NCI-H2081 treated with DMSO at 0.1 percent for 48 hours (cell line): Measurements from ENCODE around the gene PAPOLB.
"Not testable (repeated sequence)": the region's sequence is repeated elsewhere in the genome, so short reads cannot be mapped to it uniquely, and the experiment has no call there.

Source experiments
- DNase-seq: peaks from one replicate; lab custom pipeline; 2025; lab: John Stamatoyannopoulos, UW

PAPOLB gene

DNA sequence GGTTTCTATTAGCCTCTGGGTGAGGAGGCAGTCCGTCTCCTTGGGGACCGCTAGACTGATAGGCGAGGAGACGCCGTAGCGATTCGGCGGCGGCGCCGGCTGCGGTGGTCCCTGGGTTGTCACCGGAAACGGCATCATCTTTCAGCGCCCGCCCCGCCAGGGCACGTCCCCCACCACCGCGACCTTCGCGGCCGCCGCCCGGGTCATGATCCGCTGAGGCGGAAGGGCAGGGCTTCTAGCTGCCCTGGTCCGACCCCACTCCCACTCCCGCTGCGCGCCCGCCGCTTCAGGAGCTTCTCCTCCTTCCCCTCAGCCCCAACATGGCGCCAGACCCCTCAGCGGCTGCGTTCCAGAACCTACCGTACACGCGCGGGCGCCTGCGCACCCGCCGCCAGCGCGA, at the start of gene PAPOLB:
TSS of gene PAPOLB (minus strand) at position 358 of the 400 bp plus-strand sequence. CDS start at position 138, 220 bp downstream.
- no peak for DNase-seq

DNA sequence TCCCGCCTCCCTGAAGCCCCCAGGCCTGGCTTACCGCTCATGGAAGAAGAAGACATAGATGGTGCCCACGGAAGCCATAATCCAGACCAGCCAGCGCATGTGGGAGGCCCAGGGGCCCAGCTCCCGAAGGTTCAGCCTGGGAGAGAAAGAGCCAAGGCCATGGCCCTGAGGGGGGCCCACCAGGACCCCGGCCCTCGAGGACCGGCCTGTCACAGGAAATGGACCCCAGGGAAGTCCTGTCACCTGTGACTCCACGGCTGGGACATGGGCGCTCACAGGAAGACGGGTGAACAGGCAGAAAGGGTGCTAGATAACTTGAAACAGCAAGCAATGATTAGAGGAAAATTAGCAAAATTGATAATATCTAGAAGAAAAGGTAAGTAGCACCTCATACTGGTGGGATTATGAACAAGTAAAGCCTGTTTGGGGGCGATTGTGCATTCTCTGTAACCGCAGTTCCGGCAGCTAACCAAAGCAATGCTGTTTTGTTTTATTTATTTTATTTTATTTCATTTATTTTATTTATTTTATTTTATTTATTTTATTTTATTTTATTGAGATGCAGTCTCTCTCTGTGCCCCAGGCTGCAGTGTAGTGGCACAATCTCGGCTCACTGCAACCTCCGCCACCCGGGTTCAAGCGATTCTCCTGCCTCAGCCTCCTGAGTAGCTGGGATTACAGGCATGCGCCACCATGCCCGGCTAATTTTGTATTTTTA, 49.4 kb upstream of the PAPOLB start:
- DNase-seq: no peak

DNA sequence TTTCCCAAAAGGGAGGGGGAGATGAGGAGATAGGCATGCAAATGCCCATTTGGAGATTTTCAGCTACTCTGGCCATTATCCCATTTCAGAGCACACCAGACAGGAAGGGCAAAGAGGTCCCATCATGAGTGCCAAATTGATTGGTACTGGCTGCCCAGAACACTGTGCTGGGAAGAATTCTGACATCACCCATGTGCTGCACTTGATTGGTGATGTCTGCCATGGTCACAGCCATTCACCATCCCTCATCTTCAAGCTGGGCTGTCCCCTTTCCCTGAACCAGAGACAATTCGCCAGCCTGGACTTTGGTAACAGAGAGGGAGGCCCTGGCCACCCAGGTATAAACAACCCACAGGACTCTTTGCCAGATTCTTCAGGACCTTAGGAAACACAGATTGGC, 44.9 kb upstream of the PAPOLB start:
- DNase-seq: no peak

DNA sequence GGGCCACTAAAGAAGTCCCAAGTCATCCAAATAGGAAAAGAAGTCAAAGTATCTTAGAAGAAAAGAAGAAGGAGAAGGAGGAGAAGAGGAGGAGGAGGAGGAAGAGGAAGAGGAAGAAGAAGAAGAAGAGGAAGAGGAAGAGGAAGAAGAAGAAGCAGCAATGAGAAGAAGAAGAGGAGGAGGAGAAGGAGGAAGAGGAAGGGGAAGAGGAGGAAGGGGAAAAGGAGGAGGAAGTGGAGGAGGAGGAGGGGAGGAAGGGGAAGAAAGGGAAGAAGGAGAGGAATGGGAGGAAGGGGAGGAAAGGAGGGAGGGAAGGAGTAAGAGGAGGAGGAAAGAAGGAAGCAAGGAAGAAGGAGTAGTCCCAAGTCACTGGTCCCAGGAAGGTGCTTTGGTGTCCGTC, 43.3 kb upstream of the PAPOLB start:
- DNase-seq: no peak

DNA sequence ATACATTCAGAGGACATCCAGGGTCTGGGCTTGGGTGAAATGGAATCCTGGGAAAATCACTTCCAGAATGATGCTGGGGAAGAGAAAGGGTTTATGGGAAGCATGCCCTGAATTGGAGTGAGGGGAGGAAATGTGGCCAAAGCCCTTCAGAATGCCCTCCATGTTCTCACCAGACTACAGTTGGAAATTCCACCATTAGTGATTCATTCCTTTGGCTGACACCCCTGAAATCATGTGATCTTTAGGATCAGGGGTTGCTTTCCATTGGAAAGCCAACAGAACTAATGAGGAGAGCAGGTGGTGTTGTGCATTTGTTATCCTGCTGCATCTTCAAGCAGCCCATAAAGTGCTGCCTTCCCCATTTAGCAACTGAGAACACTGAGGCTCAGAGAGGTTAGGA, 42.5 kb upstream of the PAPOLB start:
- DNase-seq: no peak

DNA sequence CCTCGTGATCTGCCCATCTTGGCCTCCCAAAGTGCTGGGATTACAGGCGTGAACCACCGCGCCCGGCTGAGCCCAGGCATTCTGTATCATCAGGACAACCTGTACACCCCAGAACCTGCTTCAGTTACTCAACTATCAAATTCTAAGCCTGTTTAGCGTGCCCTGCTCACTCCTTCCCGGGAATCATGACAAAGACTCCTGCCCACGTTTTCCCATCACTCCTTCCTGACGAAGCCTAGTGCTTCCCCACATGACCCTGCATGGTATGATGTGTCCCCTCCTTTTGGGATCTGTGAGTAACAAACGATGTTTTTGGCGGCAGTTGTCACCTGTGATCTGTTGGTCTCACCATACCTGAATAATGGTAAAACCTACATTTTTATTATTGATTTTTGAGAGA, 33.9 kb upstream of the PAPOLB start:
- DNase-seq: no peak

DNA sequence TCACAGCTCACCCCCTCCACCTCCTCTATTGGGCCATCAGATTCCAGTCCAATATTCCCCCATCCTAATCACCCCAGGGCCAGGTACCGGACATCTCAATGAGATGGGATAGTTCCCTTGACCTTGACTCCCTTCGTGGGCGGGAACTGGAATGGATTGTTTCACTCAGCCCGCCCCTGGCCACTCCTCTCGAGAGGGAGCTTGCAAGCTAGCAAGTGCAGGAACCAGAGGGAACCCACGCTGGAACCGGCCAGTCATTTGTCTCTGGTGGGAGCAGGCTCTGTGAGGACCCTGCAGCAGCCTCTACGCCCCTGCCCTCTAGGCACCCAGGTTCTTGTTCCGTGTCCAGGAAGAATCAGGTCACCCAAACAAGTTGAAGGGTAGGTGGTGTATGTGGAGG, 32.7 kb upstream of the PAPOLB start:
- no peak for DNase-seq

DNA sequence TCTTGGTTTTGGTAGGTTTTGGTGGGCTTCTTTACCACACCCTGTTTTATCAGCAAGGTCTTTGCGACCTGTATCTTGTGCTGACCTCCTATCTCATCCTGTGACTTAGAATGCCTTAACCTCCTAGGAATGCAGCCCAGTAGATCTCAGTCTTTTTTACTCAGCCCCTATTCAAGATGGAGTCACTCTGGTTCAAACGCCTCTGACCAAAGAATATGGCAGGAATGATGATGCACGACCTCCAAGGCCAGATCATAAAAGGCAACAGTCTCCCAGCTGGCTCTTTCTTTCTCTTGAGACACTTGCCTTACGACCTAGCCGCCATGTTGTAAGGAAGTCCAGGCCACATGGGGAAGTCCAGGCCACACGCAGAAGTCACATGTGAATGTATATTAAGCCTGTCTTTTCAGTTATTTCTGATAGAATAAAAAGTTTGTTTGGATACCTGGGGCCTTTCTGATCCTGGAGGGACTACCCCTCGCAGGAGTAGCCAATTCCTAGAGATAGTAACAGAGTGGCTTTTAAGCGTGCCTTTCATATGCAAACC, 32.2 kb upstream of the PAPOLB start:
- no peak for DNase-seq

DNA sequence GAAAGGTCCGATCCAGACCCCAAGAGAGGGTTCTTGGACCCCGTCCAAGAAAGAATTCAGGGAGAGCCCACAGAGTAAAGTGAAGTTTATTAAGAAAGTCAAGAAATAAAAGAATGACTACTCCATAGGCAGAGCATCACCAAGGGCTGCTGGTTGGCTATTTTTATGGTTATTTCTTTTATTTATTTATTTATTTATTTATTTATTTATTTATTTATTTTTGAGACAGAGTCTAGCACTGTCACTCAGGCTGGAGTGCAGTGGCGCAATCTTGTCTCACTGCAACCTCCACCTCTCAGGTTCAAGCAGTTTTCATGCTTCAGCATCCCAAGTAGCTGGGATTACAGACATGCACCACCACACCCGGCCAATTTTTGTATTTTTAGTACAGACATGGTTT, 31.4 kb upstream of the PAPOLB start:
- not testable (repeated sequence) for DNase-seq

DNA sequence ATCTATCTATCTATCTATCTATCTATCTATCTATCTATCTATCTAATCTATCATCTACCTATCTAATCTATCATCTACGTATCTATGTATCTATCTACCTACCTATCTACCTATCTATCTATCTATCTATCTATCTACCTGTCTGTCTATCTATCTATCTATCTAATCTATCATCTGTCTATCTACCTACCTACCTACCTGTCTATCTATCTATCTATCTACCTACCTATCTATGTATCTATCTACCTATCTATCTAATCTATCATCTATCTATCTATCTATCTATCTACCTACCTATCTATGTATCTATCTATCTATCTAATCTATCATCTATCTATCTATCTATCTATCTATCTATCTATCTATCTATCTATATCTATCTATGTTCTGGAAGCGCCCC, 29.7 kb upstream of the PAPOLB start:
- DNase-seq: not testable (repeated sequence)

DNA sequence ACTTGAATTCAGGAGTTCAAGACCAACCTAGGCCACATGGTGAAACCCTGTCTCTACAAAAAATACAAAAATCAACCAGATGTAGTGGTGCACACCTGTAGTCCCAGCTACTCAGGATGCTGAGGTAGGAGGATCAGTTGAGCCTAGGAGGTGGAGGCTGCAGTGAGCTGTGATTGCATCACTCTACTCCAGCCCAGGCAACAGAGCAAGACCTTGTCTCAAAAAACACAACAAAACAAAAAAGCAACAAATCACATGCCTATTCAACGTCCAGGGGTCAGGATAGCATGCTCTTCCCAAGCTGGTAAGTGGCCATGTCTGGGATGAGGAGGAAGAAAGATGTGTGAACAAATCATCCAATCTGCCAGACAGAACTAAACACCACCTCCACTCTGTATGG, 27.9 kb upstream of the PAPOLB start:
- no peak for DNase-seq

DNA sequence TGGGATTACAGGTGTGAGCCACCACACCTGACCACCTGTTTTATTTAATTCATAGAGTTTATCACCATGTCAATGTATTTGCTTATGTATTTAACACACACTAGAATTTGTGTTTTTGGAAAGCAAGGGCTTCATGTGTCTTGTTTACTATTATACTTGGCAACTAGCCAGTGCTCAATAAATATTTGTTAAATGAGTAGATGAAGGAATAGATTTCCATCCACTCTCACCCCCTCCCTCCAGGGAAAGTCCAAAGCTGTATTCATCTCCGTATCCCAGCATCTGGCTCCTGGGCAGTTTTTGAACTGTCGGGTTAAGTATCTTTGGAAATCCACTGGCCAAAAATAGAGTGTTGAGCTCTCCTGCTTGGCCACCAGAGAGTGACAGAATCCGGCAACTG, 26.3 kb upstream of the PAPOLB start:
- no peak for DNase-seq

DNA sequence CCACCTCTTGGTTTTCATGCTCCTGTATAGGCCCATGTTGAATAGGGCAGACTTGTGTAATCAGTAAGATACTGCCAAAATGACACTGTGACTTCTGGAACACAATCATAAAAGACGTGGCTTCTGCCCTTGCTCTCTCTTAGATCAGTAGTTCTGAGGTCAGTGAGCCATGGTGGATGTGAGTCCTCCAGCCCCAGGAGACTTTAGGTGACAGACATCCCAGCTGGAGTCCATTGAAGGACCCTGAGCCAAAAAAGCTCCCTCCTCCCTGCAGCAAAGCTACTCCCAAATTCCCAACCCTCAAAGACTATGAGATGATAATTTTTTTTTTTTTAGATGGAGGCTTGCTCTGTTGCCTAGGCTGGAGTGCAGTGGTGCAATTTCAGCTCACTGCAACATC, 24.8 kb upstream of the PAPOLB start:
- DNase-seq: no peak

DNA sequence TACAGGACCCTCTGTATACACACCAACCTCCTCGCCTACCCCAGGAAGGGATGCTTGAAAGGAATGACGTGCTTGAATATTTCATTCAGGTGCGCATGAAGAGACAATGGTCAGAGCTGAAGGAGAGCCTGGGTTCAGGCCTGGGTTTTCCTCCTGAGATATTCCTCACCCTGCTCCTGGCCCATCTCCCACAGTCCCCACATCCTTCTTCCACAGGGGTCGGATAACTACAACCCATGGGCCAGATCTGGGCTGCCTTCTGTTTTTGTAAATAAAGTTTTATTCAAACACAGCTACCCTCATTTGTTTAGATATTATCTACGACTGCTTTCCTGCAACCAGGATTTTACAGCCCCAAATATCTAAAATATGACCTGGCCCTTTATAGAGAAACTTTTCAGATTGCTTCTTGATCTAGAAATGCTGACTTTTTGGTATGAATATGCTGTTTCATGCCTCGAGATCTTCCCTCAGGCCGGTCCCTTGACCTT, 23.5 kb upstream of the PAPOLB start:
- no peak for DNase-seq

DNA sequence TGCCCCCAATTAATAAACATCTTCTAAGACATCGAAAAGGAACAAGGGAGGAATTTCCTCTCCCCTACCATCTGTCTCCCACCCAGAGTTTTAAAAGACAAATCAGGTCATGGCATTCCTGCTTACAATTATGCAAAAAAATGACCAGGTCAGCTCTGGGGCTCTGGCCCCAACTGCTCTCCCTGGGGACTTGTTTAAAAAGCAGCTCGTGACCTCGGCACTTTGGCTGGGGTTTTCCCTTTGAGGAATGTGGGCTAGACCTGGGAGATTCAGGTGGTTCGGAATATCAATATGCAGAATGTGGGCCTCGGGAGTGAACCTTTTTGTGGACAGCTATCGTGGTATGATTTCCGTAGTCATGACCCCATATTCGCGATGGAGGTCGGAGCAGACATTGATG, 22.3 kb upstream of the PAPOLB start:
- DNase-seq: no peak

DNA sequence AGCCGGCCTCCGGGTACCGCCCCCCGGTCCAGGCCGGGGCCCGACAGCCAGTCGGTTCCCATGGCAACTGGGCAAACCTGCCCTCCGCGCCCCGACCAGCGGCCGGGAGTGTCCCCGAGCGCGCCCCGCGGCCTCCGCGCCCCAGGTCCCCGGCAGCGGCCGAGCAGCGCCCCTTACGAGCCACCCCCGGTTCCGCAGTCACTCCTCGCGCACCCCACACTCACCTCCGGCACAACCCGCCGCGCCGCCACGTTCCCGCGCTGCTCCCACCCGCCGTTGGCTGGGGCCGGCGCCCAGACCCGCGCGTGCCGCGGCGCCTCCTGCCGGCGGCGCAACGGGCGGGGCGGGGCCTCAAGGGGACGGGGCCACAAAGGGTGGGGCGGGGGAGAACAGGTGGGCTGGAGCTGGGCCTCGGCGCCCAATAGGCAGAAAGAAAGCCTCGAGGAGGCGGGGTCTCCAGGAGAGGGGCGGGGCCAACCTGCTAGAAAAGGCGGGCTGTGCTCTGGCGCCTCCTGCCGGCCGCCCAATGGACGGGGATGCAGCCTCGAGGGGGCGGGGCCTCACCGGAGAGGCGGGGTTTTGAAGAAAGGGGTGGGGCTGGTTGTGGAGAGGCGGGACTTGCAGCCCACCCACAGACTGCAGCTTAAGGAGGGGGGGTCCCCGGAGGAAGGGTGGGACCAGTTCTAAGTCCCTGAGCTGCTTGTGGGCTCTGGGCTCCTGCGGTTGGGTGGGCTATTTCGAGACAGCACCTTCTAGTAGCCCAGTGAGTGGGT, 21.7 kb upstream of the PAPOLB start, which contains the start of gene RADIL:
TSS of gene RADIL (minus strand) at position 345 of the 773 bp plus-strand sequence. CDS start 5,577 bp downstream, outside the sequence.
- DNase-seq: peak; percentile 39

DNA sequence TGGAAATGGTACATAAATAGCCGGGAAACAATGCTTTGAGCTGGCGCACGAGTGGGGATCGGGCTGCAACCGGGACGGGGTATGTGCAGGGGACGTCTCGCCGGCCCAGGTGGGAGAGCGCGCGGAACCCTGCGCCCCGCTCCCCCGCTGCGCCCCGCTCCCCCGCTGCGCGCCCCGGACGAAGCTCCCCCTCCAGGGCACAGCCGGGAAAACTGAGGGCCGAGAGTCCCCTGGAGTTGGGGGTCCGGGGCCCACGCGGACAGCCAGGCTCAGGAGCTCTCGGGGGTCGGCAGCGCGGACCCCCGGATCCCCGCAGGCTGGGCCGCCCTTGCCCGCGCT, 21.2 kb upstream of the PAPOLB start:
- DNase-seq: no peak

DNA sequence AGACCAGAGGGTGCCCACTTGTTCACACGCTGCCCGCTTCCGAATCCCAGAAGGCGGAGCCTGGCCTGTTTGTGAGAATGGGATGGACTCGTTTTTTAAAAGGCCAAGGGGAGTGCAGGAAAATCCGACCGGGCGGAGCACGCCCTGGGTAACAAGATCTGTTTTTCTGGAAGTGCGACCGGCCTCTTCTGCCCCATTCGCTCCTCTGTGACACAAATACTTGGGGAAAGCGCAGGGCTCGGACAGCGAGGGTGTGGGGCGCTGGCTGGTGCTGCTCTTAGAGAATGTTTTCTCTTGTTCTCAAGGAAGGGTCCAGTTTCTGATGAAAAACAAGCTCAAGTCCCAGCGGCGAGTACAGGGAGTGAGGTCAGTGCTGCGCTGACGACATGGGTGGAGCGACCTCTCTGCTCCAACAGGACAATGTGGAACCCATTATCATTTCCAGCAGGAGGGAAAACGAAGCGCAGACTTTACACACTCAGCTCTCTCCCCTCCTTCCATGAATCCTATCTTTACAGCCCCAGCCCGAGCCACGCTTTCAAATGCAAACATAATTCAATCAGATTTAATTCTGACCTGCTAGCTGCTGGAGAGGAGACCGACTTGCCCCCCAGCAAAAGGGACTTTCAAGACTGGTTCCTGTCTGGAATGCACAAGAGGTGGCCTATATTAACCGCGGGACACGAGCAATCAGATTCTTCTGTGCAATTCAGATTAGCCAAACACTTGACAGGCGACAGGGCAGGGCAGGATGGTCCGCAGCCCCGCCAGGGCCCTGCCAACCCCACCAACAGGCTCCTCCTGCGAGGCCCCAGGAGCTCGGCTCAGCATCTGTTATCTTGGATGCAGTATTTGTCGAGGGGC, 20.6 kb upstream of the PAPOLB start:
- no peak for DNase-seq

DNA sequence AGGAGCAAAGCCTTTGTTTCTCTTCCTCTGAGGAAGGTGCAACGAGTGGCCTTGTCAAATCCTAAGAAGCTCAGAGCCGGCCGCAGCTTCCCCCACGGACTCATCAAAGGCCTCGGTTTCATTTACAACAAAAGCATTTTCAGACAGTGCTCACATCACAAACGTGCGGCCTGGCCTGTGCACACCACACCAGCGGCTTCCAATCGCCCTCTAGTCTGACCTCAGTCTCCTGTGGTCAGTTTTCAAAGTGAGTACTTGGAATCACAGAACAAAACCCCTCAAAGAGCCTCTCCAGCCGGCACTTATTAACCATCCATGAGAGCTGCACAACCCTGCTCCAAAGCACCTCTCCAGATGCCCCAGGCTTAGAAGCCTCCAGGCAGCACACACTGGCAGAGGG, 18.4 kb upstream of the PAPOLB start:
- DNase-seq: no peak

DNA sequence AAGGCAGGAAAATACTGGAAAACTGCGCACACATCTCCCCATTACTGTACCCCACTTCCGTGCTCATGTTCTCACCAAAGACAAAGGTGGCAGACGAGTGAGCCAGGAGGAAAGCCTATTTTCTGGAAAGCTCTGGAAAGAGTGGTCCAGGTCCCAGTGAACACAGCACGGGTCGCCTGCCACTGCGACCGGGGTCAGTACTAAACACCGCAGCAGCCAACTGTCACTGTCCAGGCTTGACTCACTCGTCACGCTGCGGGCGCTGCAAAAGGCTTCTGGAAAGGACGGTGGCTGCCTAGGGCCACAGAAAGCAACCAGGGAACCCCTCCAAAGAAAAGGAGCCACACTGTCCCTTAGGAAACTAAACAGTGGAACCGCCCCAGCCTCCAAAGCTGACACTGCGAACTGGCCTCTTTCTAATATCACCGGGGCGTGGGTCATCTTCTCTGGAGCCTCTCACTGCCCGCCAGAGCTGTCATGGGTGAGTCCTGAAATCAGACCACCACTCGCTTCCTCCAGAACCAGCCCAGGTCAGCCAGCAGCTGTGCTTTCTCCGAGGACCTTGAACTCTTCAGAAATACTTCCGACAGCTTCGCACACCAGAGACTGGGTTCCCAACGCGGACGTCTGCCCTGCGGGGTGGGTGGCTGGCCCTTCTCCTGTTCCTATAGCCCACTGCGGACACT, 17.7 kb upstream of the PAPOLB start:
- DNase-seq: no peak
